GM21528 (cell line): ENCODE data around the gene FIBCD1.

Experiments
- ATAC-seq: cut with Tn5 transposase; IDR thresholded peaks from one replicate; pipeline ENCODE4 v1.9.1; 2021; ENCODE audit warnings: mild to moderate bottlenecking, moderate library complexity; ENCODE audit not compliant: unreplicated experiment, low FRiP score

Gene FIBCD1

DNA sequence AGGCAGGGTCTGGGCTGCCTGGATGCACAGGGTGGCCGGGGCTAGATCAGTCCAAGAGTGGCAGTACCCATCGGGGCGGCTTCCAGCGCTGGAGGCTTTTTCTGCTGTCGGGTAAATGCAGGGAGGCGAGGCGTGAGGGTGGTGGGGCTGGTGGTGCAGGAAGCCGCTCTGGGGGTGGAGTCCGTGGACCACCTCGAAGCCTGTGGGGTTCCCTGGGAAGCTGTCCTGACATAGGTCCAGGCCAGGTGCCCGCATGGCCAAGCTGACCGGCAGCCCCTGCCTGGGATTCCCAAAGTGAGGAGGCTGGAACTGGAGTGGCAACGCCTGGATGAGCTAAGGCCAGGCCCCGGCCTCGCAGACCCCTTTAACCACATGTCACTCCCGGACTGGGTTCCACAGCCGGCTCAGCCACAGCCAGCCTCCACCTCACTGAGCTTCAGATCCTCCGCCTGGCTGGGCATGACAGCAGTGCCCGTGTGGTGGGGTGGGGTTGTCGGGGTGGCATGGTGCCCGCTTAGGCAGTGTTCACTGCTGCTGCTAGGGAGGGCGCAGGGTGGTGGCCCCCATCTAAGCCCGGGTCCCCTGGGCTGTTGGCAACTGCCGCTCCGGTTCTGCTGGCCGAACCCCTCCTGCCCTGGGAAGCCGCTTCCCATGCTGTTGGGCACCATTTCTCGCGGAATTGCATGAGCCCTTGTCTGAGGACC, 41.0 kb downstream of the FIBCD1 start:
- no peak for ATAC-seq

DNA sequence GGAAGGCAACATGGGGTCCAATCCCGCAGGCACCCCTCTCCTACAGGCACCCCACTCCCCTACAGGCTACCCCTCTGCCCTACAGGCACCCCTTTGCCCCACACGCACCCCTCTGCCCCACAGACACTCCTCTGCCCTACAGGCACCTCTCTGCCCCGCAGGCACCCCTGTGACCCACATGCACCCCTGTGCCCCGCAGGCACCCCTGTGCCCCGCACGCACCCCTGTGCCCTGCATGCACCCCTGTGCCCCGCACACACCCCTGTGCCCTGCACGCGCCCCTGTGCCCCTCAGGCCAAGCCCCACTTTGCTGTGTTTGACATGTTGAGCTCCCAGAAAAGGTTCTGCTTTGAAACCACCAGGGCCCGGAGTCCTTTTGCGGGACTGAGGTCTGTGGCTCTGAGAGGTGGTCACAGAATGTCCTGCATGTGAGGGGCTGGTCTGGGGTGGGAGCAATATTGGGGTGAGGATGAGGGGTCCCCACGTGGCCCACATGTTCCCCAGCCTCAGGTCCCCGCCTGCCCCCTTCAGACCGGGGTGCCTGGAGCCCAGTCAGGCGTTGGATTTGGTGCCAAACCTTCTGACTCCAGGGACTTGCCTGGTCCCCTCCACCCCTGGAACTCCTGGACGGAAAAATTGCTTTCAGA, 41.8 kb downstream of the FIBCD1 start:
- ATAC-seq, result no peak

DNA sequence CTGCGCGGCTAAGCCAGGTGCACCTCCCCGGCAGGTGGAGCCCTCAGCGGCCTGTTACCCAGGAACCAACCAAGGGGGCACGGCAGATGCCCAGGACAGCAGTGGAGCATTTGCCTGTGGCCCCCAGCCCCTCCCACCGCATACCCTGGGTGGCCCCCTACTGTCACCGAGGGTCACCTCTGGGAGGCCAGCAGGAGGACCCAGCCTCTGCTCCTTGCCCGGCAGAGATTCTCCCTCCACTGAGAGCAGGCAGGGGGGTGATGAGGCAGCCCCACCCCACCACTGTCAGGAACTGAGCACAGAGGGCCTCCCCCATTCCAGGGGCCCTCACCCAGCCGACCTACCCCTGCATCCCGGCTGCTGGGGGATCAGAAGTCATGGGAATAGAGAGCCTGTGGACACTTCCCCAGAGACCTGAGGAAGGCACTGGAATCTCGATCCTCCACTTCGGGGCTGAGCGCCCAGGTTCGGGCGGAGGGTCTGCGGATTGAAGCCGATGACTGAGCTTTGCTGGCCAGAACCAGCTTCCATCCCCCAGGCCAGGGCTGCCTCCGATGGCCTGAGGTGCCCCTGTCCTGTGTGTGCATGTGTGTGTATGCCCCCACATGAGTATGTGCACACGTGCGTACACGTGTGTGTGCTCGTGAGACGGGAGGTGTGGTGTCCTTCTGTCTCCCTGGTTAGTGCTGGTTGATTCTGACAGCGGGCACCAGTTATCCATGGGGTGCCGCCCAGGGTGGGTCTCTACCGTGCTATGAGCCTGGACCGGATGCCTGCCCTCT, 42.6 kb downstream of the FIBCD1 start, which contains the start of gene QRFP:
Gene QRFP, minus strand, starts transcription at position 580 of the 782 bp plus-strand sequence. CDS start 2,974 bp downstream, outside the sequence.
- no peak for ATAC-seq

DNA sequence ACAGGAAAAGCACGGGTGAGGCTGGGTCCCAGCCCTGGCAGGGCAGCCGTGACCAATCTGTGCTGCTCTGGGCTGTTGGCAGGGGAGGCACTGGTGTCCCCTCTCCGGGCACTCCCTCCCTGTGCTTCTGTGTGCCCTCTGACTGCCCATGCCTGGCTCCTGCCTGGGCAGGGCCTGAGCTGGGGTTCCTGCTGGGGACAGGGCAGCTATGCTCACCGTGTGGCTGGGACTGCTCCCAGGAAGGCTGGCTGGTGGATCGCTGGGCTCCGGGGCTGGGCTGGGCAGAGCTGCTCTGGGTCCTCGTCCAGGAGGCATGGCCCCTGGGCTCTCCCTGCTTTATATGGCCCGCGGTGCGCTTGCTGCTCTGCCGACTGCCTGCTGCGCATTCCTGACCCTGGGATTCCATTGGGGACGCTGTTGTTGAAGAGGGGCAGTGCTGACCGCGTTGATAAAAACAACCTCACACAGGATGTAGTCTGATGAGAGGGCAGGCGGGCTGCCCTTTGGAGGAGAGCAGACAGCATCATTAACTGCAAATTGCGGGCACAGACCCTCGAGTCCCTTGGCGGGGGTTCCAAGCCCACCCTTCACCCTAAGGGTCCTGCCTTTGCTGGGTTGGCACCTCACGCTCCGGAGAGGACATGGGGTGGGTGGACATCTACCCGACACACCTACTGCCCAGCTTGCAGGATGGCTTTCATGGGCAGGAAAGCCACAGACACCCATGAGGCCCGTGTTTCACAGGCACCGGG, 43.4 kb downstream of the FIBCD1 start:
- no peak for ATAC-seq

DNA sequence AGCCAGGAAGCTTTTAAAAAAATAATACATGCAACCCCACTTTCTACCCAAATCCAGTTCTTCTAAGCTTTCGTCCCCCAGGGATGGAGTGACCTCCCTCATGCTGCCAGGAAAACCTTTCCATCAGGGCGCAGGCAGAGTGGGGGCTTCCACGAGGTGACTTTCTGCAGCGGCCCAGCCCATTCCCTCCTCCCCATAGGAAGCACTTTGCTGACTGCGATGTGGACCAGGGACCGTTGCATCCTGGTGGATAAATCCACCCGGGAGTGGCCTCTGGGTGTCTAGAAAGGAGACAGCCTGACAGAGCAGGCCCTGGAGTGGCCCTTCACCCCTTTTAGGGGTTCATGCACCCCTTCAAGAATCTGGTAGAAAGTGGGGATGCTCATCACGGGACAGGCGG, 44.0 kb downstream of the FIBCD1 start:
- no peak for ATAC-seq

DNA sequence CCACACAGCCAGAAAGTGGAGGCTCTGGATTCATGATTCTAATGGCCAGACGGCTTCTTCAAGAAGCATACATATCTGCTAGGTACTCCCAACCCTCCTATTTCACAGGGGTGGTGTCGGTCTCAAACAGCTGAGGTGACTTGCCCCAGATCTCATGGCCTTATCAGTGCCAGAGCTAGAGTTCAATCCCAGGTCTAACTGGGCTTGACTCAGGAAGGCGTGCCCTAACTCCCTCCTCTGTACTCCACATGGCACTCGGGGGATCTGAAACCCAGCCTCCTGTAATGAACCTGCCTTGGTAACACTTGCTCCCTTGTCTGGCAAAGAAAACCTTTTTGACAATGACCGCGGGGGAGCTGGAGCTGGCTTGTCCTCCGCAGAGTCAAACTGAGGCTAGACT, 44.5 kb downstream of the FIBCD1 start:
- no peak for ATAC-seq

DNA sequence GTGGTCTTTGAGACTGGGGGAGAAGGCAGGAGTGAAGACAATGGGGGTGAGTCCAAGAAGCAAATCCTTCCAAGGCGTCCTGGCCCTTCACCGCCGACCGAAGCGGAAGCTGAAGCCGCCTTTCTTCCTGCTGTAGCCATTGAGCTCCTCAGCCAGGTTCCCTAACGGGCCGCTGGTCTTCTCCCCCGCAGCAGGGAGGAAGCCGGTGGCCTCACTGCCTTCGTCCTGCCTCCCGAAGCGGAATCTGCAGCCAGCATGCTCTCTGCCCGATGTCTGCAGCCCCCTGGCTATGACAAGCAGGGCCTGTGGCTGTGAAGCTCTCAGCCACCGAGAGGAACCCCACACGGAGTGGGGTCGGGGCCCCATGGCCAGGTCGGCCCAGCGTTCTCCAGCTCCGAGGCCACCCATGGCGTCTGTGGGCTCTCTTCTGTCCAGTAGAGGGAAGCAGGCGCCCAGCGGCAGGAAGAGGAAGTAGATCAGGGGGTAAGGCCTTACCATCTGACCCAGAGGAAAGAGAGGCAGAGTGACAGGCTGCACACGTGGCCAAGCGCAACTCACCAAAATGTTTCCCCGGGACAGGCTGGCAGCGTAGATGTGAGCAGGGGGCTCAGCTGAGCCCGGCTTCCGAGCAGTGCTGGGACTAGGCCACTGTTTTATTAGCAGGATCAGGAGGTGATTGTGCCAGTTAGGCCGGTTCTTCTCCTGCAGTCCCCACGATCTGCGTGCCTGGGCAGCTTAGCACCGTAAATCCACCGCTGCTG, 45.5 kb downstream of the FIBCD1 start:
- ATAC-seq, result no peak

DNA sequence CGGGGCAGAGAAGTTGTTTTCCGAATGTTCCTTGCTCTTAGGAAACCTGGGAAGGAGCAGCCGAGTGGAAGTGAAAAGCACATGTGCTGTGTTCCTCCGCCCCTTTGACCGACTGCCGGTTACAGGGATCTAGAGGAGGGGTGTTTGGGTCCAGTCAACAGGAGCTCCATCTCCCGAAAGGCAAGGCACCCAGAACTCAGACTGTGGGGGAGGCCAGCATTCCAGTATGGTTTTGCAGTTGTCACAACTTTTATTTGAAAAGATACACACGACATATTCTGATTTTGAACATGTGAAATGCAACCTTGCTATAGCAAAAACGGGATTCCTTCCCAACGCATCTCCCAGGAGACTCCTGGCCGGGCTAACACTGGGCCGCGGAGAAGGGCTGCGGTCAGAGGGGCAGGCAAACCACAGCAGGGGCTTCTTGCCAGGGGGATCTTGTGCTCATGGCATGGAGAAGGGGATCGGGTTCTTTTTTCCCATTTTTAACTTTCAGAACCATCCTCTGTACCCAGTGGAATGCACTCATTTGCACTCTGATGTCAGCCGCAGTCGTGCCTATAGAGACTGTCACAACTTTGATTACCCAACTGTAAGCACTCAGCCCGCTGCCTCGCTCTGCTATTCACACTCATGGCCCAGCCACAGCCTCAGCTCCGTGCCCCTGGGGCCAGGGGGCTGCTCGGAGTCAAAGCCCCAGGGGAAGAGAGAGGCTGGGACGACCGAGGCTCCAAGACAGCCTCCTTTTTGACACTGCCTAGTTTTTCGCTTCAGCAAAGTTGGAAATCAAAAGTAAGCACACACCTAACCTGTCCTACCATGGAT, 46.4 kb downstream of the FIBCD1 start:
- ATAC-seq, result no peak

DNA sequence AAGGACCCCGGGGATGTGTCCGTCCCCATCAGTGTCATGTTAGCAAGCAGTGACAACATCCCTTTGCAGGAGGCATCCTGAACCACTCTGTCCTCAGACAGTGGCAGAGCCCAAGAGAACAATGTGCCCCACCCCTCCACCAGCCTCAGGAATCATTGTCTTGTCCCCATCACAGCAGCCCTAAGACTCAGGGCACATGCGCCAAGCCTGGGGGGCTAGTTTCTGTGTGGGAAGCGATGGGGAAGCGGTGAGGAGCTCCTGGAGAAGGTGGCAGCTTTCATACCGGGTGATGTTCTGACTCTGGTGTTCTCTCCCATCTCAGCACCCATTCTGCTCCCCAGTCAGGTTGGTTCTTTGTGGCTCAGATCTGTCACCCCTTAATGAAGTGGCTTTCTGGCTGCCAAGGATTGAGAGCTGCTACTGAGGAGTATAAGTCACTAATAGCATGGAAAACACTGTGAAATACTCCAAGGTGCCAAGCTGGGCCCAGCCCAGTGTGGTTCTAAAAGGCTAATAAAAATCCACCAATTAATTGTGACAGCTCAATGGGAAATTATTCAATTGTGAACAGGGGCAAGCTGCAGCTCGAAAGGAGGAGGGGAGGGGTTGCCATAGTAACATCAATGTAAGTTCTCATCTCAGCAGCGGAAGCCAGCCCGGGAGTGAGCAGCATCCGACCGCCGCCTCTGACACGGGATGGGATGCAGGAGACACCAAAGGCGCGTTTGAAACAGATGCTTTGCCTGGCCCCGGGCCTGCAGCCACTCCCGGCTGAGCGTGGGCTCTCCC, 47.2 kb downstream of the FIBCD1 start:
- ATAC-seq, result no peak

DNA sequence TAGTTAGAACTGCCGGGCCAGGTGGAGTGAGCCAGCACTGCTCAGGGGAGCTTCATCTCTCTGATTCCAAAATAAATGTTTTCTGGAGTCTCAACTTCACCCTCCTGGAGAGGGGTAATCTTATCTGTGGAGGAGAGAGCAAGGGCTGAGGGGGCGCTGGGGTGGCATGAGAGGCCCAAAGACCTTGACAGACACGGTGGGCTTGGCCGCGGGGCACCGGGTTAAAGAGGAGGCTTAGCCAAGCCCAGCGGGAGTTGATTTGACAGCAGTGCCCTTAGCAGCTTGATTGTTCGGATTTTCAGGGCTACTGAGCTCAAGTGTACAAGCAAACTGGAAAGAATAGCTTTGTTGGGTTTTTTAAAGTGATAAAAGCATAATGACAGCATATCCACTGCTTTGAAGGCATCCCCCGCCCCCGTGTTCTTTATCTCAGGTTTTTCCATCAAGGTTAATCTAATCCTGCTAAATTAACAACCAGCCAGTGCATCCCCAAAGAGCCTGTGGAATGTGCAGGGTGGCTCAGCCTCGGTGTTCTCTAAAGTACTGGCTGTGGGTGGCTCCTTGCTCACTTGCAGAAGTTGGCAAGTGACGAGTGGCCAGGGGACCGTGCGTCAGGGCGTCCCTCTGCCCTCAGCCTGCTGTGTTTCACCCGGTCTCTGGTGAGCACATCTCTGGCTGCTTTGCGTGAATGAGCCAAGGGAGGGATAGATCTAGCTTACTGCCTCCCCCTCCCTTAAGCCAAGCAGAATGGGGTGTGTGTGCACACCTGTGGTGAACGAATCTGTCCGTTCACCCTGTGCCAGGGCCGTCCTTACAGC, 48.0 kb downstream of the FIBCD1 start:
- ATAC-seq, result no peak

DNA sequence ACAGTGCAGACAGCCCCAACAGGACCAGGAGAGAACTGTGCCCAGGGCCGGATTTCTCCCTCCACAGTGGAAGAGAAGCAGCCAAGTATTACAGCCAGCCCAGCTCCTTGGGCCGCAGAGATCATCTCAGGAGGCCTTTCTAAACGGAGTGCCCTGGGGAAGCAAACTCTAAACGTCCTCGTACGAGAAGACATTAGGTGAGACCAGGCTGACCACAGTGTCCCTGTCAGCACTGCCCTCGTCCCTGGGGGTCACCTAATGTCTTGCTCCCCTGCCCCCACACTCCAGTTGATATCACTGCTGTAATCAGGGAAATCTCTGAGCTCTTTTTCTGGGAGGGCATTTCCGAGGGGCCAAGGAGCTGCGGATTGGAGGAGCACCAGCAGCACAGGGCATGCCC, 48.9 kb downstream of the FIBCD1 start:
- no peak for ATAC-seq

DNA sequence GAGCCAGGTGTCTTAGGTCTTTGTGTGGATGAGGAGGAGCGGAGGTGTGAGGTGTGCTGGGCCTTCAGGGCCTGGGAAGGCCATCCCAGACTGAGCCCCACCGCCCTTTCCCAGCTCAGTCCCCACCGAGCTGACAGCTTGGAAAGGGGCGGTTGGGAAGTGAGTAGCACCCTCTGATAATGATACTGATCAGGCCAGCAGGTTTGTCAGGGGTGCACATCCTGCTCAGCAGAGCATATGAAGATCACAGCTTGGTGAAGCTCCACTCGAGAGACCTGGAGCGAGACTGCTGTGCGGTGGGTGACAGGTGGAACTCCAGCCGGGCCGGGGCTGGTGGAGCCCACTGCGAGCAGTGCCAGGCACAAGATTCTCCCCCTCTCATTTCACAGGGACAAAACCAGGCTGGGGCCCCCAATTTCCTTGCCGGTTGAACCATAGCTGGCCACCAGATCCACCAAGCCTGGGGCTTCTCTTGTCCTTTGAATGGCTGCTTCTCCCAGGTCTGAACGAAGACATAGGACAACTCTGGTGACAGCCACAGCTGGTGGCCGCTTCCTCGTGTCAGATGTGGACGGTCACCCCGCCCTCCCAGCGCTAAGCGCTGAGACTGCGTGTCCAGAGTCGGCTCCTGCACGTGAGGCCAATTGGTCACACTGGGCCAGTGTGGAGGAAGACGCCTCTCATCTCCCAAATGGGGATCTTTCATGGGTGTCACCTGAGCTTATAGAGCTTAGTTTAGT, 50.7 kb downstream of the FIBCD1 start:
- no peak for ATAC-seq

DNA sequence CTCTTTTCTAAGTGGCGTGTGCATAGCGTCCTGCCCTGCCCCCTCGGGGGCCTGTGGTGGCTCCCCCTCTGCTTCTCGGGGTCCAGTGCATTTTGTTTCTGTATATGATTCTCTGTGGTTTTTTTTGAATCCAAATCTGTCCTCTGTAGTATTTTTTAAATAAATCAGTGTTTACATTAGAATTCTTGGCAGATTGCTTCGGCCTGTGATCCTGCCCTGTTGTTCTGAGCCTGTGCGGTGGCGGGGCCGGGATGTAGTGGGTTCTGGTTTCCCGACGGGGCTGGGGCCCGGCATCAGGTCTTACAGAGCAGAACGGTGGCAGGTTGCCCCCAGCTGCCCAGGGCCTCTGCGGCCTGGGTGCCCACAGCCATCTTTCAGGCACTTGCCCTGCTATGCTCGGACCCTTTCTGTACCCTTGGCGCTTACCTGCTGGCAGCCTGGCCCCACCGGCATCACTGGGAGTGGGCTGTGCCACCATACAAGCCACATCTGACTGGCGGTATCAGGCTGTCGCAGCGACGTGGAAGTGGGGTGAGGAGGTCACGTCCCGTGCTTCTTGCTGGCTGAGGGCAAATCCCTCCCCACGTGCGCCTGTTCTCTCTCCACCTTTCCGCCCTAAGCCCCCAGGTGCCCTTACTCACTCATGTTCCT, 51.4 kb downstream of the FIBCD1 start:
- no peak for ATAC-seq

DNA sequence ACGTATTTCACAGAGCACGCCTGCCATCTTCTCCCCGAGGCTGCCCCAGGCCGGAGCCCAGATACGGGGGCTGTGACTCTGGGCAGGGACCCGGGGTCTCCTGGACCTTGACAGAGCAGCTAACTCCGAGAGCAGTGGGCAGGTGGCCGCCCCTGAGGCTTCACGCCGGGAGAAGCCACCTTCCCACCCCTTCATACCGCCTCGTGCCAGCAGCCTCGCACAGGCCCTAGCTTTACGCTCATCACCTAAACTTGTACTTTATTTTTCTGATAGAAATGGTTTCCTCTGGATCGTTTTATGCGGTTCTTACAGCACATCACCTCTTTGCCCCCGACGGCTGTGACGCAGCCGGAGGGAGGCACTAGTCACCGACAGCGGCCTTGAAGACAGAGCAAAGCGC, 52.1 kb downstream of the FIBCD1 start:
- ATAC-seq, result no peak

DNA sequence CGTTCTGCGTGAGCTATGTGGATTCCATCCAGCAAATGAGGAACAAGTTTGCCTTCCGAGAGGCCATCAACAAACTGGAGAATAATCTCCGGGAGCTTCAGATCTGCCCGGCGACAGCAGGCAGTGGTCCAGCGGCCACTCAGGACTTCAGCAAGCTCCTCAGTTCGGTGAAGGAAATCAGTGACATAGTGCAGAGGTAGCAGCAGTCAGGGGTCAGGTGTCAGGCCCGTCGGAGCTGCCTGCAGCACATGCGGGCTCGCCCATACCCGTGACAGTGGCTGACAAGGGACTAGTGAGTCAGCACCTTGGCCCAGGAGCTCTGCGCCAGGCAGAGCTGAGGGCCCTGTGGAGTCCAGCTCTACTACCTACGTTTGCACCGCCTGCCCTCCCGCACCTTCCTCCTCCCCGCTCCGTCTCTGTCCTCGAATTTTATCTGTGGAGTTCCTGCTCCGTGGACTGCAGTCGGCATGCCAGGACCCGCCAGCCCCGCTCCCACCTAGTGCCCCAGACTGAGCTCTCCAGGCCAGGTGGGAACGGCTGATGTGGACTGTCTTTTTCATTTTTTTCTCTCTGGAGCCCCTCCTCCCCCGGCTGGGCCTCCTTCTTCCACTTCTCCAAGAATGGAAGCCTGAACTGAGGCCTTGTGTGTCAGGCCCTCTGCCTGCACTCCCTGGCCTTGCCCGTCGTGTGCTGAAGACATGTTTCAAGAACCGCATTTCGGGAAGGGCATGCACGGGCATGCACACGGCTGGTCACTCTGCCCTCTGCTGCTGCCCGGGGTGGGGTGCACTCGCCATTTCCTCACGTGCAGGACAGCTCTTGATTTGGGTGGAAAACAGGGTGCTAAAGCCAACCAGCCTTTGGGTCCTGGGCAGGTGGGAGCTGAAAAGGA, 53.3 kb downstream of the FIBCD1 start:
- no peak for ATAC-seq
